HepG2 (cell line): ENCODE measurements around the gene PSMB1. TPM values are rescaled to one million over a fixed set of nuclear protein-coding genes. Genes with fewer than 3 reads are reported as not detected.

Experiments
- KIAA2018 ChIP-seq: sonication (generic); formaldehyde crosslinking; IDR thresholded peaks from 2 replicates; pipeline ENCODE4 v1.5.0; 2020; ENCODE audit warnings: mild to moderate bottlenecking, missing genetic modification reagents, borderline replicate concordance
- MIER2 ChIP-seq: IDR thresholded peaks from 2 replicates; pipeline ENCODE4 v1.6.1; 2016; ENCODE audit warnings: missing biosample characterization, missing genetic modification reagents
- ZNF549 ChIP-seq: sonication (generic); formaldehyde crosslinking; IDR thresholded peaks from 2 replicates; pipeline ENCODE4 v1.5.0; 2020; ENCODE audit warnings: missing genetic modification reagents
- ZNF607 ChIP-seq: sonication (generic); formaldehyde crosslinking; IDR thresholded peaks from 2 replicates; pipeline ENCODE4 v1.5.1; 2020; ENCODE audit warnings: missing genetic modification reagents, mild to moderate bottlenecking, borderline replicate concordance
- ZNF660 ChIP-seq: sonication (generic); formaldehyde crosslinking; IDR thresholded peaks from 2 replicates; pipeline ENCODE4 v1.5.1; 2020; ENCODE audit warnings: mild to moderate bottlenecking, low read depth, missing genetic modification reagents, borderline replicate concordance
- polyA plus RNA-seq, 8 experiments: library from polyadenylated mRNA; depleted of rRNA in 3 of 8; stranded (reverse) in 7 of 8; unstranded in 1 of 8; fragments of >200 nt; fragmentation: Illumina TruSeq in 4 of 8; extraction: Trizol in 4 of 8; gene quantifications; 2 replicates each; pipeline versions ENCODE4 v1.2.1 to v1.2.3, GENCODE V29; 2011 to 2016; ENCODE audit warnings: low read depth in 4 of 8, missing spikeins in 1 of 8, mixed read lengths in 1 of 8; ENCODE audit not compliant: insufficient read depth in 1 of 8
- total RNA-seq, 5 experiments: library from RNA; depleted of rRNA; stranded (reverse); fragments of >200 nt; fragmentation: Illumina TruSeq; extraction: Trizol; gene quantifications; 2 replicates each; pipeline ENCODE4 v1.2.3, GENCODE V29; 2016; ENCODE audit warnings: low read depth in 1 of 5
- TF ChIP-seq, protein P1 (sequence below): sonication (generic); formaldehyde crosslinking; IDR thresholded peaks from 2 replicates; pipeline ENCODE4 v1.5.0; 2020; ENCODE audit warnings: missing genetic modification reagents

The PSMB1 gene
- total and polyA plus RNA-seq, 2 of the 13 experiments (the other 11 are each of a cell fraction or from before 2014, with no cell fraction given): 528 to 592 TPM

DNA sequence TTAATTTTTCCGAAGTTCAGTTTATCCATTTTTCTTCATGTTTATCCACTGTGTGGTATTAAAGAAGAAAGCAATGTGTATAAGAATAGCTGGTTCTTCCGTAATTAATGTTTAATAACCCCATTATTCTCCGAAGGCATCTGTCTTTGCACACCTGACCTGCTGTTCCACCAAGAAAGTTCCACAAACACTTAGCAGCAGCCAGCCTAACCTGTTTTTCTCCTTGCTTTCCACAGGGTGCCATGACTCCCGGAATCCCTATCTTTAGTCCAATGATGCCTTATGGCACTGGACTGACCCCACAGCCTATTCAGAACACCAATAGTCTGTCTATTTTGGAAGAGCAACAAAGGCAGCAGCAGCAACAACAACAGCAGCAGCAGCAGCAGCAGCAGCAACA lies 8.4 kb upstream of the PSMB1 start (continued):
- TF ChIP-seq KIAA2018 (CRISPR knock-in tag) (no peak), ZNF660 (CRISPR knock-in tag) (no peak), ZNF549 (CRISPR knock-in tag) (no peak), MIER2 (CRISPR knock-in tag) (no peak), ZNF607 (CRISPR knock-in tag) (no peak)
- TF ChIP-seq, protein P1, sequence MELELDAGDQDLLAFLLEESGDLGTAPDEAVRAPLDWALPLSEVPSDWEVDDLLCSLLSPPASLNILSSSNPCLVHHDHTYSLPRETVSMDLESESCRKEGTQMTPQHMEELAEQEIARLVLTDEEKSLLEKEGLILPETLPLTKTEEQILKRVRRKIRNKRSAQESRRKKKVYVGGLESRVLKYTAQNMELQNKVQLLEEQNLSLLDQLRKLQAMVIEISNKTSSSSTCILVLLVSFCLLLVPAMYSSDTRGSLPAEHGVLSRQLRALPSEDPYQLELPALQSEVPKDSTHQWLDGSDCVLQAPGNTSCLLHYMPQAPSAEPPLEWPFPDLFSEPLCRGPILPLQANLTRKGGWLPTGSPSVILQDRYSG (CRISPR knock-in tag): no peak
